NOMO-1 treated with dmso at 0.1 percent for 144 hours (cell line): ENCODE results near the gene ALX4.

Experiments used
- DNase-seq: peaks from one replicate; lab custom pipeline; 2025; ENCODE audit not compliant: unreplicated experiment; lab: John Stamatoyannopoulos, UW

Gene ALX4

DNA sequence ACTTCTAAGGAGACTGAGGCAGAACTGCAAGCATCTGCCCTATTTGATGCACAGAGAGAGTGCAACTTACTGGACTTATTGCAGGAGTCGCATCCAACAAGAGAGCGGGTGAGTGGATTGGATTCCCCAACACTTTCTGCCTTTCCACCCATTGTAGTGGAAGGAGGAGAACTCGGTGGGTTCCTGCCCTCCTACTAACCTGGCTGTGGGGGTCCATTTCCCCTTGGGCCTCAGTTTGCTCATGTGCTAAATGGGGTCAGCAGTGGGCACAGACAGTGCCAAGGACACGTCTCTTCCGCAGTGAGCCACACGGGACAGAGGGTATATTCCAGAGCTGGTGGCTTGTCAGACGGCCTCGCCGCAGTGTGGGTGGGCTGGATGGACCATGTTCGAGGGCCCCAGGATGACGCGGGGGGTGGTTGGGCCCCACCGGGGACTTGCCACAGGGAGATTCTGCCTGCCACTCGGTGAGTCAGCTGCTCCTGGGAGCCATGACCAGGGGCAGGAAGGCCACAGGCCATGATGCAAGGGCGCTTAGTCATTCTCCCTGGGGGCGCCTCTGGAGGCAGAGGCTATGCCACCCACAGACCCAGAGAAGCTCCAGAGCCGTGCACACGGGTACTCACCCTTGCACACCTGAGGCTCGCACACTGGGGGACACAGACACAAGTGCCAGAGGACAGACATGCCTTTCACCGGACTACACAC is 8.2 kb downstream of the ALX4 start:
- no peak for DNase-seq

DNA sequence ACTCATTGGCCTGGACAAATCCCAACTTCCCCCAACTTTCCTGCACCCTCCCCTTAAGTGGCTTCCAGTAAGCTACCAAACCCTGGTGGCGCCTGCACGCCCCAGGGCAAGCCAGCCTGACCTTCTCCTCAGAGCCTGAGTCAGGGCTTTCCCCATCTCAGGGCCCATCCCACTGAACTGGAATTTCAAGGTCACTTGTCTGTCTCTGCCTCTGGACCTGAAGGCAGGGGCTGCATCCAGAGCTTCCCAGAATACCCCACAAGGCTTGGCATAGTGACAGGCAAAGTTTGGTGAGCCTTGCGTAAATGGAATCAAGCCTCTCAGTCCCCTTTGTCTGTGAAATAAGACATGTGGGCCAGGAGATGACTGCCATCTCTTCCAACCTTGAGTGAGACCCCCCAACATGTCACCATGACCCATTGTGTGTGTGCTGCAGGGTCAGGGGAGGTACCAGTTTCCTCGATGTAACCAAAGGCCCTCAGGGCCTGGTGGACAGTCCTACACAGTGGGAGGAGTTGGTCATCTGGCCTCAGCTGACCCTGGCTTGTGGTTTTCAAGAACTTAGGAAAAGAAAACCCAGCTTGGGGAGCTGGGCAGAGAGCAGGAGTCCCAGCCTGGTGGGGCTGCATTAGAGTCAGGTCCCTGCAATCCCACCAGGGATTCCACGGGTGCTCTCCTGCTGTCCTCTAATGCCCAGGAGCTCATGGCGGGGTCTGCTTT is 8.9 kb downstream of the ALX4 start:
- no peak for DNase-seq

DNA sequence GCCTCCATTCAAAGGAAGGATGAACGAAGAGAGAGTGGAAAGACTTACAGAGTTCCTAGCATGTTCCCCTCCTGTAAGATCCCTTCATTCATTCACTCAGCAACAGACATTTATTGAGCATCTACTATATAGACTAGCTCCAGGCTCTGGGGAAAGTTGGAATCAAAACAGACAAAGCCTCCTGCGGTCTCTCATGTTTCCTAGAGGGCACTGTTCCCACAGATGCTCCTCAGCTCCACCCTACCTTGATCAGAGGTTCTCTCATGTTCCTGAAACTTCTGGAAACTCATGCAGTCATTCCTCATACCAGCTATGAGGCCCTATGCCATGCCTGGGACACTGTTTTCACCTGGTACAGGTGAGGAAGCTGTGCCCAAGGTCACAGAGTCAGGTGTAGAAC is 11.1 kb downstream of the ALX4 start:
- no peak for DNase-seq

DNA sequence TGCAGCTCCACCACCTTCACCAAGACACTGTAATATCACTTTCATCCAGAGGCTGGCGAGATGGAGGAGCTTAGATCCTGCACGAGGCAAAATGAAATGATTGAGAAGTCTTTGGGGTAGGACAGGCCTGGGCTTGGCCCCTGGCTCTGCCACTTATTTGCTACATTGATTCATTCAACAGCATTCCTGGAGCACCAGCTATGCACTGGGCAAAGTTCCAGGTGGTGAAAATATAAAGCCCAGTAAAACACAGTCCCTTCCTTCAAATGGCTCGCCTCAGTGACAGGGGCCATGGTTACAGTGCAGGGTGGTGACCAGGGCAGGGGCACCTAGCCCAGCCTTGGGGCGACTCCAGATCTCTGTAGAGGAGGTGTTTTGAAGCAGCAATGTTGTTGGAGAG is 19.7 kb downstream of the ALX4 start:
- DNase-seq, result no peak

DNA sequence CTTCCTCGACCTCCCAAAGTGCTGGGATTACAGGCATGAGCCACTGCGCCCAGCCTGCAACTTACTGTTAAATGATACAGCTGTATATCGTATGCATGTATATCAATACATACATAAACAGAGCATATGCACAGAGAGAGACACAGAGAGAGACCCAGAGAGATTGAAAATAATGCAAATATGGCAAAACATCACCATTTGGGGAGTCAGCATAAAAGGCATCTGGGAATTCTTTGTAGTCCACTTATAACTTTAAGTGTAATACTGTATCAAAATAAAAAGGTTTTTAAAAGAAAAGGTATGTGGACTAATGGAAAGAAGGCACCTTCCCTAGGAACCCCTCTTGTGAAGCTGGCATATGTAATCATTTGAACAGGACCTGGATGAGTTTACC is 21.8 kb downstream of the ALX4 start:
- no peak for DNase-seq

DNA sequence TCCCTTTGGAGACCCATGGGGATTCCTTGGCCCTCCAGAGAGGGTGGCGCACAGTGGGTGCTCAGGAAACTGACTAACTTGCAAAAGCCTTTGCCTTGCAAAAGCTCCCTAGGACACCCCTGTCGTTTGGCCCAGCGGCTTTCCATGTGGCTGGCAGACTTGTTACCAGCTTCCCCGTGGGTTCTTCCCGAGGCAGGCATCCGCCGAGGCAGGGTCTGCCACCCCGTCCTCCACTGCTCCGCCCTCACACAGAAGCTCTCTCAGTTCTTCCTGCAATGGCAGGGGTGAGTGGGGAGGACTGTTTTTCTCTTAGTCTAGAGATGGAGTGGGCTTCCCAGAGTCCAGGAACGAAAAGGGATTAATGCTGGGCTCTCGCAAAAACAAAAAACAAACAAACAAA is 23.0 kb downstream of the ALX4 start:
- no peak for DNase-seq

DNA sequence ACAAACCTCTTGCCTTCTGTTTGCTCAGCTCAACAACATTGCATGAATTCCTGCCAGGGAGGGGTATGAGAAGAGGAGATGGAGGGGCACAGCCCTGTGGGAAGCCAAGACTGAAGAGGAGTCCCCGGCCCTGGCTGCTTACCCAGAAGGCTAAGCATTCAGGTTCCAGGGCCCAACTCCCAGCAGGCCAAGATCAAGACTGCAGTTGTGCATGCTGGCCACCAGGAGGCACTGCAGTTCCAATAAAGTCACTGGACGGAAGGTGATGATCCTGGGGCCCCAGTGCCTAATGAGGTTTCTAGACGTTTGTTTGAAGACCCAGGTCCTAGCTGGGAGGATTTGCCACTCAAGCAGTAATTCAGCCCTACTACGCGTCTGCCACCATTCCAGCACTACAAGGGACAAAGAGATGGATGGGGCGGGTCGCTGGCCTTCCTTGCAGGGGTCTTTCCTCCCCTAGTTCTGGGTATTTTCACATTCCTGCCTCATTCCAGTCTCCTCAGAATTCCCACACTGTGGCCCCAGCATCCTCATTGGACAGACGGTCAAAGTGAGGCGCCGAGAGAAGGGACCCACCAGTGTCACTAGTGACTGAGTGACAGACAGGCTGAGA is 23.6 kb downstream of the ALX4 start:
- peak; percentile 34 for DNase-seq

DNA sequence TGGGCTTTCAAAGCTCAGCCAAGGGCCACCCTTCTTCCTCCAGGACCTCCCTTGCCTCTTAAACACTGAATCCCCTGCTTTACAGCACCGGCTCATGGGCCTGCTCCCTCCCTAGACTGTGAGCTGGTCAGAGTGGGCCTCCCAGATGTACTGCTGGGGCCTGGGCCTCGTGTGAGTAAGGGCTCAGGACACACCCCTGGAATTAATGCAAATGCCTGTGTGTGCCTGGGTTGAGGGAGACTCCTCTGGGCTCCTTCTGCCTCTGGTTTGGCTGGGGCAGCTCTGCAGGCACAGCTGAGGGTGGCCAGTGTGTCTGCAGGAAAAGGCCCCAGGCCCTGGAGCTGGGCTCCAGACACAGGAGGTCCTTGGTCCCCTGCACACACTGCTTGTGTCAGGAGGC is 24.2 kb downstream of the ALX4 start:
- DNase-seq, result no peak

DNA sequence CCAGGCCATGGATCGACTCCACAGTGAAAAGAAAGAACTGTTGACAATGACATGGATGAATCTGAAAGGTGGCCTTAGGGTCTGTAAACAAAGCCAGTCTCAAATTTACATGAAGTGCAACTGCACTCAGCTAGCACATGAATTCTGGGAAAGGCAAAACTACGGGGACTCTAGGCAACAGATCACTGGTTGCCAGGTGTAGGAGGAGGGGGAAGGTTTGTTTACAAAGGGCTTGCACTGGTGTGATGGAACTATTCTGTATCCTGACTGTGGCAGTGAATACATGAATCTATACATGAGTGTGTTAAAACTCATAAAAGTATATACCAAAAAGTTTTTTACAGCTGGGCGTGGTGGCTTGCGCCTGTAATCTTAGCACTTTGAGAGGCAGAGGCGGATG is 27.3 kb downstream of the ALX4 start:
- no peak for DNase-seq

DNA sequence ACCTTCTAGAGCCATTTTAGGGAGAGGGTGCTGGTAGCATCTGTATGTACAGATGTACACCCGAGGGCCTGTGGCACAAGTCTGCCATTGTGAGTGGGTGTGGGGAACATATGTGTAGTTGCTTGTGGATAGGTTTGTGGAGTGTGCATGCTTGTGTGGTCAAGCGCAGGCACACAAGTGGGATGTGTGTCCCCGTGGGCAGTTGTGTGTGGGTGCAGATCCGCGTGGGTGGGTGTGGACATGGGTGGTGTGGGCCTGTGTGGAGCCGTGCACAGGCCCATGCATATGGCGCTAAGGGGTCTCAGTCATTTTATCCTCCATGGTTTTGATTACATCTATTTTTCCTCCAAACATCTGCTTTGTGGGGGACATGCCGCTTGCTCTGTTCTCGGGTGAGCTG is 28.8 kb downstream of the ALX4 start:
- DNase-seq, result no peak

DNA sequence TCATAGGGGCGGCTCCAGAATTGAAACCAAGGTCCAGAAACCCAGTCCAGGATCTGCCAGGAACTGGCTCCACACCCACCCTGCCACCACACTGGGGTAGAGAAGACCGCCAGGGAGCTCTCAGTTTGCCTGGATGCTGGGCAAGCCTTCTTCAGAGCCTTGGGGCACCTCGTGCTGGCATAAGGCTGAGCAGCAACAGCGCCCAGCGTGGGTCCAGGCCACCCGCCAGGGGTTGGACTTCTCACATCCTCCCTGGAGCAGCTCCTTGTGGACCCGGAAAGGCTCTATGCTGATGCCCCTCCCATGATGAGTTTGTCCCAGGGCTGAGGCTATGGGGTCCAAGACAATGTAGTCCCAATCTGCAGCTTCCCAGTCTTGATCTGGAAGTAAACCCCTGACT is 29.7 kb downstream of the ALX4 start:
- no peak for DNase-seq

DNA sequence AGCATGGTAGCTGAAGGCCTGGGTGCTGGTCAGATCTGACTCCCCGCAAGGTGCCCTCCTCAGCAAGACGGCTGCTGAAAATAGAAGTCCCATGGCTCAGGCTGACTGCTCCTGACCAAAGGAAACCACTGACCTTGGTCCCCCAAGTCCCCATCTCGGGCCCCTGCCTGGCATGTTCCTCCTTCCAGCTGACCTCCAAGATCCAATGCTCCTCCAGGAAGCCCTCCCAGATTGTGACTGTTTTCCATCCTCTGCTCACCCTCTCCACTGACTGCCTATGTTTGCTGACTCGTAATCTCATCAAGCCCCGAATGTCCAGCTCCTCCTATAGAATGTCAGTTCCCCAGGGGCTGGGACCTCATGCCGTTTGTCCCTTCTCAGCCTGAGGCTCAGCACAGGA is 30.5 kb downstream of the ALX4 start:
- no peak for DNase-seq

DNA sequence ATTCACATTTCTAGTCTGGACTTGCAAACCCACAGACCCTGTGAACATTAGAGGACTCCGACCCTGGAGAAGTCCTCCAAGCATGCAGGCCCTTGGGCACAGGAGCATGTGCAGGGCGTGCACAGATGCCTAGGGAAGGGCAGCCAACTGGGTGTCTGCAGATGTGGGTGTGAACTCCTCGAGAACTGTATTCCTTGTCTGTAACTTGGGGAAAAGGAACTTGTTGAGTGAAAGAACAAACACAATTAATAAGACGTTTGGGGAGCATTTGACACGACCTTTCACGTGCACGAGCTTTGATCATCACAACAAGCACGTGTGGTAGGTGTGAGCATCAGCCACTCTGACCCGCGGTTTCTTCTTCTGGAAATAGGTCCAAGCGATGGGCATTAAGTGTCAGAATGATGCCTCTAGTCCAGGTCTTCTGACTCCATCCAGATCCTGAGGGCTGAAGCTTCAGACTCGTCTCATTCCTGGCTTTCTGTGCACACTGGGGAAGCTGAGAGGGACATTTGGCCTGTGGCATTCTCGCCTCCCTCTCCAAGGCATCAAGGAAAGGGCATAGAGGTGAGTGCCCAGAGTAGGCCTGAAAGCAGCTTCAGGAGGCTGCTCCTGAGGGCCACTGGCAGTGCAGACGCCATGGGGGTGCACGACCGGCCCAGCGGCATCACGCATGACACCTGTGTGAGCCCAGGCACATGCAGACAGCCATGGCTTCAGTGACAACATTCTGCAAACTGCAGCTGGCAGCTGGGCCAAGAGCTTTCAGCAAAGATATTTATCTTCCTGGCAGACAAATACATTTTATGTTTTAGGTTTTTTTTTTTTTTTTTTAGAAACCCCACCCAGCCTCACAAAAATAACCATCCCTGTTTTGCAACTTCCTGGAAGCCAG is 32.5 kb downstream of the ALX4 start:
- DNase-seq, result no peak

DNA sequence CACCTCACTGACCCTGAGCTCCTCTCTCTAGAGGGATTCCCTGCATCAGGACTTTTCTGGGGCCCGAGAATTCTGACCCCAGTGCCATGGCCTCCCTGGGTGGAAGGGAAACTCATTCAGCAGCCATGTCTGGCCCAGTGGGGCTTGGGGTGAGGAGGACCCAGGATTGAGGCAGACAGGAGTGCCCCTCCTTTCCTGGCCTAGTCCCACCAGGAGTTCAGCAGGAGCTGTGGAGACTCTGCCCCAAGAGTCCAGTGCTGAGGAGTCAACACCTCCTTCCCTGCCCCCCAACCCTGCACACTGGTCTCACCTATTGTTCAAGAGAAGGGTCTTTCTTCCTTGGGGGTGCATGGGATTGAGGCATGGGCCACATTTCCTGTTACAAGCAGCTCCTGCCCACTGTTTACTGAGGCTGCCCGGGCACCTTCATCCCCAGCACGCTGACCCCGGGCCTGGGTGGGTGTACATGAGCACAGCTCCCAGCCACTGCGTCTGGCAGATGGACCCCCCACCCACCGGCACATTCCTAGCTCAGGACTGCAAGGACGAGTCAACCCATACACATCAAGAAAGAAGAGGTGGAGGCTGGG is 33.9 kb downstream of the ALX4 start:
- no peak for DNase-seq

DNA sequence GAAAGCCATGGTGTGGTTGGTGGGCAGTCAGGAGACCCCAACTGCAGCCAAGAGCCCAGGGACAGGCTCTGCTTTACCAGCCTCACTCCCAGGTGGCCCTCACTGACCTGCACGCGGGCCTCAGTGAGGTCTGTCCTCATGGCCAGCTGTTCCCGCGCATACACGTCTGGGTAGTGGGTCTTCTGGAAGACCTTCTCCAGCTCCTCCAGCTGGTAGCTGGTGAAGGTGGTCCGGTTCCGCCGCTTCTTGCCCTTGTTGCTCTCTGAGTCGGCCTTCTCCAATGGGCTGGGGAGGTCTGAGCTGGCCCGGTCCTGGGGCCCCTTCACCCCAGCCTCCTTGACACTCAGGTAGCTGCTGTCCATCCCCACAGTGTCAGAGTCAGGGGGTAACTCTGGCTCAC is 34.7 kb downstream of the ALX4 start:
- DNase-seq, result no peak

DNA sequence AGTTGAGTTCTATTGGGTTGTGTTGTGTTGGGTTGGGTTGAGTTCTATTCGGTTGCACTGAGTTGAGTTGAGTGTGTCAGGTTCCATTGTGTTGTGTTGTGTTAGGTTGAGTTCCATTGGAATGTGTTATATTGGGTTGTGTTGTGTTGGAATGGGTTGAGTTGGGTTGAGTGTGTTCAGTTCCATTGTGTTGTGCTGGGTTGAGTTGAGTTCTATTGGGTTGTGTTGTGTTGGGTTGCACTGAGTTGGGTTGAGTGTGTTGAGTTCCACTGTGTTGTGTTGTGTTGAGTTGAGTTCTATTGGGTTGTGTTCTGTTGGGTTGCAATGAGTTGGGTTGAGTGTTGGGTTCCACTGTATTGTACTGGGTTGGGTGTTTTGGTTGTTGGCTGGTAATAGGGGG is 35.5 kb downstream of the ALX4 start:
- DNase-seq, result no peak

DNA sequence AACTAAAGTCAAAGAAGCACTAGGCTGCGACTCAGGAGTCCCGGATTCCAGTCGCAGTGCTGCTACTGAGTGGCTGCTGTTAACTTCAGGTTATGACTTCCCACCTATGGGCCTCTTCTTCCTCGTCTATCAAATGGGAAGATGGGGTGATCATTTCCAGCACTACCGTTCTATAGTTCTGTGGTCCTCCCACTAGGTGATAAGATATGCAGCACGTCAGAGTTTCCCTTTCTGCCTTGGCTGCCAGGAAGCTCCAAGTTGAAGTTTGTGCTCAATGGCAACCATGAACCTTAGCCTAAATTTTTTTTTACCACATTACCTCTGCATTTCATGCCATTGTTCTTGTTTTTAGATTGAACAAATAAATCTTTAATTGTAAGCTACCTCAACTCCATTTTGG is 38.7 kb downstream of the ALX4 start:
- no peak for DNase-seq

DNA sequence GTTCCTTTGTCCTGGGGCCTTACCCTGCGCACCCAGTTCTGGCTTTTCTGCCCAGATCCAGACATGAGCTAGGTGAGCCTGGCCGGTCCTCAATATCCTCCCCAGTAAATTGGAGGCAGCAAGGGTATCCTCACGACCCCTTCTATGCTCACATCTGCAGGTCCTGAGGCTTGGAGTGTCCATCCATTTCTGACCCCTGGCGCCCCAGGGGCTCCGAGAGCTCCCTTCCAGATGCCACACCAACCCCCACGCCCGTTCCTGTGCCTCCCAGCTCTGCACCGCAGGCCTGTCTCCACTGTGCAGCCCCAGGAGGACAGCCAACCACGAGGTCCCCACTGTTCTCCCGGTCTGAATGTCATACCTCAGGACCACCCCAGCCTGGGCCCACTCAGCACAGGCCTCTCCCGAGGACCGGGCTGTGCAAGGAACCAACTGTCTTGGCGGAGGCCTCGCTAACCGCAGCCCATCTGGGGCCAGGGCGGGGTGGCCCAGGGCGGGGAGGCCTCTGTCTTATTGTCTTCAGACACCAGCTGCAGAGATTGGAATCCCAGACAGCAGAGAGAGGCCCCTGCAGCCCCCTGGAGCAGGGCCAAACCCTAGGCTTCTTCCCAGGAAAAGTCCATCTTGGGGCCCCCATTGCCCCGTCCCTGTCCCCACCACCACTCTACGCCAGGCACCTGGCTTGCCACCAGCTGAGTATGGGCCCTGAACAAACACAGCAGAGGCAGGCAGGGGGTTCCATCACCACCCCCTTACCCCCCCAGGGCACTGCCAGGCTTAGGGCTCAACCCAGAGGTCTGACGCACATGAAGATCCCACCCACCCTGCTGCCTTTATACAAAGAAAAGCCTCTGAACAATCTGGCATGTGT is 39.3 kb downstream of the ALX4 start:
- DNase-seq, result no peak

DNA sequence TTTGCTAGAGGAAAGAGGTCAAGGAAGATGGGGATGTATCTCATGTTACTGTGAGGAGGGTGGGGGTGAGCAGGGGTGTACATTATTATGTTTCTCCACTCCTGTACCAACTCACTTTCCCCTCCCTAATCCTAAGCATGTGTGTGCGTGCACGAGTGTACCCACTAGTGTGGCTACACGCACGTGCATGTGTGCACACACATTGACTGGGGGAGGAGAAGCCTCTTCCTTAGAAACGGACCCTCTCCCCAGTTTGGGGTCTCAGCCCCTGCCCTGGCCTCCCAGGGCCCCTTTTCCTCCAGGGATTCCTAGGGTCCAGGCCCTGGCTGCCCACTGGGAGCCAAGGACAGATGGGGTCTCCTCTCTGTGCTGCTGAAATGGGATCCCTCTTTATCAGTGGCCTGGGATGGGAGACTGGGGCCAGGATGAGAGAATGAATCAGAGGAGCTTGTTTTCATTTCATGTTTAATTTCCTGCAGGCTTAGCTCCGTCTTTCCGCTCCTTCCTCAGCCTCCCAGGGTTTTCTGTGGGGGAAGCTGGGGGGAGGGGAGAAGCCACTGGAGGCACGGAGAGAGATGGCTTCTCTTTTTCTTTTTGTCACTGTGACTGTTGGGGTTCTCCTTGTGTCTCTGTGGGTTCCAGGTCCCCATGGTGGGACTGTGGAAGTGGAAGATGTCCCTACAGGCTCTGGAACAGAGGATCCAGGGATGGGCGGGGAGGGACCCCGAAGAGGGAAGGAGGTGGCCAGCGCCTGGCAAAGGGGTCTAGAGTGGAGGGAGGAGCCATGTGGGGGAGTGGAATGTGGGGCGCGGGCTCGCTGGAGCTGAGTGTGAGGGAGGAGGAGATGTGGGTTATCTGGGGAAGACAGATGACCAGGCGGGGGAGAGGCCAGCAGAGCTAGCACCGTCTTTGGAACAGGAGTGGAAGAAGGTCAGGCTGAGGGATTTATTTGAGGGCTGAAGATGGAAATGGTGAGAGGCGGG is 40.3 kb downstream of the ALX4 start:
- no peak for DNase-seq
